GM12872 (cell line): Measurements from ENCODE around the gene CSNK2B.

Source experiments
- CTCF ChIP-seq: IDR thresholded peaks from 3 replicates; pipeline ENCODE4 v1.5.1; 2011; ENCODE audit warnings: low read depth, mild to moderate bottlenecking, low read length, moderate library complexity; ENCODE audit not compliant: insufficient read depth

Gene CSNK2B

GRCh38 chr6:31665501-31666336 lies at the start of gene CSNK2B:
Gene CSNK2B (plus strand): TSS chr6:31666080. CDS start chr6:31666832, 752 bp downstream.
- no peak for TF ChIP-seq CTCF

DNA sequence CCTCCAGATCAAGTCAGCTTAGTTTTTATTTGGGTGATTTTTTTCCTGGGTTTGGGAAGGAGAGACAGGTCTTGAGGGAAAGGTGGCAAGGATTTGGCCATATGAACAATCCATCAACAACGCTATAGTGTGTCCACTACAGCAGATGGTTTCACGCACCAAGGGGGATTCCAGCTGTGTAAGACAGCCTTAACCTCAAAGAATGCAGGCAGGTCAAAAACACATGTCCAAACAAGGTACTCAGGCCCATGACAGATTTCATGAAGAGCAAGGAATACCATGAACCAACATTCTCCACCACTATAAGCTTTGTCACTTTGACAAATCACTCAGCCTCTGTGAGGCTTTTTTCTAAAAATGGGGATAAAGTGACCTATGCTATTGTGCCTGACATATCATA lies 48.9 kb upstream of the CSNK2B start:
- no peak for TF ChIP-seq CTCF

DNA sequence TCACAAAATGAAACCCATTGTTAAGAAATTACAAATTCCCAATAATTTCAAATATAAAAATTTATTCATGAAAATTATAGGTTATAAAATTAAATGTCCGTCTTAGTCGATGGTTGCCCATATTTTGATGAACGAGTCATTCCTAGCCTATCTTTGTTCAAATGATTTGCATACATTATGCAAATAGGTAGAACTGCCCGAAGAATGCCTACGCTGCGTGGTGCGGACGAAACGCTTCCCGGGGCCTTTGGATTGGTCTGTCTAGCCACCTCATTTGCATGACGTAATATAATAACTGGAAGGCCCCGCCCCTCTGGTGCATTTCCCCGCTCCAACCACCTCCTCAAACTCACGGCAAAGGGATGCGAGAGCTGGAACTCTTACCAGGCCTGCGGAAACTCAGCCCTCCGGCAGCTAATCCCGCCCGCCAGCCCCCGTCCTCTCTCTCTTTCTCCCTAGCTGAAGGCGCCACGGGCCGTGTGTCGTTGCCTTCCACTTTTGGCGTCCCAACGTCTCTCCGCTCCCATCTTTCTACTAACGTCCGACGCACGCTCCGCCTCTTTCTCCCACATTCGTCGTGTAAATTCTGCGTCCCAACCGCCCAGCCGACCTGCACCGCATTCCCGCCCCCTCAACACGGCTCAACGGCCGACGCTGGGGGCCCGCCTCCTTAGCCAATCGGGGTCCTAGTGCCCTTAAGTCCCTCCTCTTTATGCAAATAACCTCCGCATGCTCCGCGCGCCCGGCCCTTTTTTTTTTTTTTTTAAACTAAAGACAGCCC lies 45.9 kb upstream of the CSNK2B start:
- no peak for TF ChIP-seq CTCF

DNA sequence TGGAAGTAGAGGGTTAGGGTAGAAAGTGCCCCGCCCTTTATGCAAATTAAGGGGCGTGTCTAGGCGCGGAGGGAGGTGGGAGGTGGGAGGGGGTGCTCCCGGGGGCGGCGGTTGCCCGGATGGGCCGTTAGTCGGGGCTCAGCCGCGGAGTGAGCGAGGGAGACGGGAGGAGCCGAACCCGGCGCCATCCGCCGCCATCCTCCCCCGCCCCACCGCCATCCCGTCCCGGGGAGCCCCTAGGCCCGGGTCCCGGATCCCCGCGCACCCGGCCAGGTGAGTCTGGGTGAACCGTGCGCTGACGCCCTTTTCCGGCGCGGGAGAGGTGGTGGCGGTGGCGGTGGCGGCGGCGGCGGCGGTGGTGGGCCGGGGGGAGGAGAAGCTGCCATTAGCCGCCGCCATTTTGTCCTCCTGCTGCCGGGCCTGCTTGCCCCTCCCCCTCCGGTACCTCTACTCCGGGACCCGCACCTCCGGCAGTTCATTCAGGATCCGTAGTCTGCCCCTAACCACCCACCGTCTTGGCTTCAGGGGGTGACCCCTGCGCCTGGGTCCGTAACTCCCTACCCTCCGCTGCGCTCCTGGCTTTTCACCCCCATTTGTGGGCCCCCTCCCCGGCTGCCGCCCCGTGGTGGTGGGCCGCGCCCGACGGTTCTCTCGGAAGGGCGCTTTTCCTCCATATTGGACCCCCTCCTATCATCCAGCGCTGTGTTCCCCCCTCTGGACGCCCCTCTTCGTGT lies 45.1 kb upstream of the CSNK2B start, which contains the start of gene PRRC2A:
Gene PRRC2A (plus strand): TSS at position 130 of the 734 bp plus-strand sequence. CDS start 2,075 bp downstream, outside the sequence.
- TF ChIP-seq CTCF = no peak

GRCh38 chr6:31621320-31621939 lies 44.5 kb upstream of the CSNK2B start:
- TF ChIP-seq CTCF = no peak

GRCh38 chr6:31621991-31622390 lies 43.9 kb upstream of the CSNK2B start:
- TF ChIP-seq CTCF = no peak
